Tibial nerve (tissue), 4 donors: Measurements from ENCODE around the gene RCCD1. TPM values are rescaled to one million over a fixed set of nuclear protein-coding genes. Genes with fewer than 3 reads are reported as not detected.
A peak's percentile ranks its signal among the peaks of the same experiment; 100 is the strongest.
"Not testable (repeated sequence)": the region's sequence is repeated elsewhere in the genome, so short reads cannot be mapped to it uniquely, and the experiment has no call there.

ENCODE experiments used
- DNase-seq, 2 donors: peaks; one replicate each; pipeline ENCODE4 v3.0.0-alpha.2; 2019; ENCODE audit warnings: low spot score in 2 of 2
- H3K27ac ChIP-seq, 4 donors: fragments of 200-600 bp; sonication (generic) in 3 of 4; one replicate each; pipeline ENCODE4 v1.5.1; 2017 to 2019; ENCODE audit warnings: mild to moderate bottlenecking in 1 of 4
- H3K27me3 ChIP-seq, 2 donors: fragments of 200-600 bp; sonication (generic) in 1 of 2; one replicate each; pipeline versions ENCODE4 v1.5.1 to v1.6.0; 2017 to 2019
- H3K36me3 ChIP-seq, 3 donors: fragments of 200-600 bp; sonication (generic); one replicate each; pipeline ENCODE4 v1.5.1; 2018 to 2019
- H3K4me1 ChIP-seq, 4 donors: fragments of 200-600 bp; sonication (generic) in 3 of 4; one replicate each; pipeline ENCODE4 v1.5.1; 2017 to 2019
- H3K4me3 ChIP-seq, 4 donors: fragments of 200-600 bp; sonication (generic) in 3 of 4; one replicate each; pipeline ENCODE4 v1.5.1; 2017 to 2019; ENCODE audit warnings: mild to moderate bottlenecking in 1 of 4, moderate library complexity in 1 of 4
- H3K9me3 ChIP-seq, 4 donors: fragments of 200-600 bp; sonication (generic) in 3 of 4; one replicate each; pipeline ENCODE4 v1.5.1; 2017 to 2019
- CTCF ChIP-seq, 5 experiments: fragments of 200-600 bp in 3 of 5; fragments of 450-650 bp in 2 of 5; sonication (generic) in 3 of 5; IDR thresholded peaks; one replicate each; pipeline ENCODE4 v1.5.1; 2016 to 2019; ENCODE audit warnings: antibody characterized with exemption in 5 of 5, mild to moderate bottlenecking in 3 of 5, moderate library complexity in 2 of 5
- EP300 ChIP-seq, 2 donors: sonication (generic); formaldehyde crosslinking; IDR thresholded peaks; one replicate each; pipeline ENCODE4 v1.6.1; 2017; ENCODE audit warnings: antibody characterized with exemption in 2 of 2, mild to moderate bottlenecking in 1 of 2
- POLR2A ChIP-seq, 2 donors: fragments of 450-650 bp; IDR thresholded peaks; one replicate each; pipeline ENCODE4 v1.6.1; 2017; ENCODE audit warnings: antibody characterized with exemption in 2 of 2, mild to moderate bottlenecking in 2 of 2, moderate library complexity in 2 of 2
- WGBS, 2 donors: methylation state at CpG; one replicate each; pipeline ENCODE4 v1.1.5; 2018; 5-methylcytosine and 5-hydroxymethylcytosine counted together
- total RNA-seq, 4 donors: library from RNA; depleted of rRNA; stranded (reverse); fragments of >200 nt; gene quantifications; one replicate each; pipeline ENCODE4 v1.1.0, GENCODE V29; 2016

RCCD1 gene
- total RNA-seq, 4 donors from 2014 or later = 8.7 to 15.9 (median 12.5) TPM

- Histone ChIP-seq H3K27ac (peak overlapping the region; percentile 54 to 96 (median 82)), H3K27me3 (no peaks in the 10 kb centered on the region), H3K9me3 (no peaks in the 10 kb centered on the region), H3K36me3 (peaks cover 7 to 71% (median 63%) of the 10 kb centered on the region in 3 donors), H3K4me1 (peaks cover 0 to 69% (median 49%) of the 10 kb centered on the region in 4 donors), H3K4me3 (no peak overlapping the region)
- peak in 1 of 2 donors; percentile 81 for DNase-seq
- 34 to 38% methylated on average over 9 of the region's 9 CpGs for WGBS, 2 donors
- TF ChIP-seq POLR2A (IDR thresholded peaks at IDR 0.05) (no peak), CTCF (IDR thresholded peaks at IDR 0.05) (peak in 1 of 5 experiments; percentile 9), EP300 (IDR thresholded peaks at IDR 0.05) (peak in 1 of 2 donors; percentile 69)
Observed at GRCh38 chr15:90907838-90908507, 46.7 kb upstream of the RCCD1 start.

GRCh38 chr15:90909449-90909848, 45.2 kb upstream of the RCCD1 start:
- Histone ChIP-seq H3K27ac (peak overlapping the region; percentile 54 to 96 (median 76)), H3K36me3 (peaks cover 7 to 86% (median 68%) of the 10 kb centered on the region in 3 donors), H3K4me1 (peaks cover 0 to 58% (median 40%) of the 10 kb centered on the region in 4 donors)
- not testable (repeated sequence) for DNase-seq, H3K4me3 ChIP-seq, H3K9me3 ChIP-seq, H3K27me3 ChIP-seq
- WGBS, 2 donors = 63% methylated on average over 11 of the region's 11 CpGs

- peaks cover 0 to 53% (median 35%) of the 10 kb centered on the region in 4 donors for H3K4me1 ChIP-seq
- 84 to 90% methylated on average over 8 of the region's 8 CpGs for WGBS, 2 donors
- H3K27ac ChIP-seq = peak overlapping the region in 3 of 4 donors; percentile 56 to 96 (median 94)
- DNase-seq = no peak
- H3K4me3 ChIP-seq = no peak overlapping the region
- TF ChIP-seq EP300 (IDR thresholded peaks at IDR 0.05) (no peak), POLR2A (IDR thresholded peaks at IDR 0.05) (no peak), CTCF (IDR thresholded peaks at IDR 0.05) (no peak)
- H3K27me3 ChIP-seq = no peaks in the 10 kb centered on the region
- H3K36me3 ChIP-seq = peaks cover 7 to 87% (median 66%) of the 10 kb centered on the region in 3 donors
- no peaks in the 10 kb centered on the region for H3K9me3 ChIP-seq
Observed at GRCh38 chr15:90909976-90910375, 44.7 kb upstream of the RCCD1 start.

- 92 to 95% methylated on average over 21 to 24 of the region's 24 CpGs for WGBS, 2 donors
- H3K36me3 ChIP-seq = peaks cover 9 to 87% (median 60%) of the 10 kb centered on the region in 3 donors
- H3K4me3 ChIP-seq = no peak overlapping the region
- TF ChIP-seq POLR2A (IDR thresholded peaks at IDR 0.05) = no peak
- no peak for TF ChIP-seq CTCF (IDR thresholded peaks at IDR 0.05)
- TF ChIP-seq EP300 (IDR thresholded peaks at IDR 0.05) = no peak
- H3K4me1 ChIP-seq = peaks cover 0 to 51% (median 32%) of the 10 kb centered on the region in 4 donors
- peak overlapping the region in 2 of 4 donors; percentile 94 to 96 for H3K27ac ChIP-seq
- H3K9me3 ChIP-seq = no peaks in the 10 kb centered on the region
- H3K27me3 ChIP-seq = no peaks in the 10 kb centered on the region
- no peak for DNase-seq
Observed at GRCh38 chr15:90910441-90911301, 44.0 kb upstream of the RCCD1 start.

GRCh38 chr15:90911302-90911623, 43.4 kb upstream of the RCCD1 start:
- no peak for DNase-seq
- no peaks in the 10 kb centered on the region for H3K27me3 ChIP-seq
- H3K9me3 ChIP-seq = no peaks in the 10 kb centered on the region
- peaks cover 9 to 87% (median 54%) of the 10 kb centered on the region in 3 donors for H3K36me3 ChIP-seq
- TF ChIP-seq EP300 (IDR thresholded peaks at IDR 0.05) (no peak), CTCF (IDR thresholded peaks at IDR 0.05) (no peak), POLR2A (IDR thresholded peaks at IDR 0.05) (no peak)
- no peak overlapping the region for H3K27ac ChIP-seq
- 90 to 93% methylated on average over 6 to 19 of the region's 19 CpGs for WGBS, 2 donors
- H3K4me3 ChIP-seq = no peak overlapping the region
- H3K4me1 ChIP-seq = peaks cover 0 to 45% (median 31%) of the 10 kb centered on the region in 4 donors
